Astrocyte (in vitro differentiated cells and primary cell): ENCODE measurements around the gene FAM53B. TPM values are rescaled to one million over a fixed set of nuclear protein-coding genes. Genes with fewer than 3 reads are reported as not detected.

Experiments
- DNase-seq: peaks from one replicate; pipeline ENCODE4 v3.0.0-alpha.2; 2010; ENCODE audit warnings: low read depth
- FAIRE-seq: peaks from 2 replicates; lab custom pipeline; 2011; peaks lifted over from hg19 to GRCh38; lab: Jason Lieb, UNC
- H2AFZ ChIP-seq: 2 replicates; pipeline ENCODE4 v1.6.0; 2012; ENCODE audit warnings: low read depth, low read length, inconsistent platforms
- H3K27ac ChIP-seq: 2 replicates; pipeline ENCODE4 v1.5.1; 2011; ENCODE audit warnings: low read depth, low read length, inconsistent platforms
- H3K27me3 ChIP-seq: 2 replicates; pipeline ENCODE4 v1.6.0; 2011; ENCODE audit warnings: low read length, inconsistent platforms; ENCODE audit not compliant: insufficient read depth
- H3K36me3 ChIP-seq: 2 replicates; pipeline ENCODE4 v1.5.1; 2011; ENCODE audit warnings: low read length, inconsistent platforms; ENCODE audit not compliant: insufficient read depth
- H3K4me1 ChIP-seq: 2 replicates; pipeline ENCODE4 v1.5.1; 2011; ENCODE audit warnings: low read length, inconsistent platforms; ENCODE audit not compliant: insufficient read depth
- H3K4me2 ChIP-seq: 2 replicates; pipeline ENCODE4 v1.6.0; 2012; ENCODE audit warnings: low read length, inconsistent platforms
- H3K4me3 ChIP-seq: 2 replicates; pipeline ENCODE4 v1.5.1; 2011; ENCODE audit warnings: low read depth, mild to moderate bottlenecking, low read length, inconsistent platforms; ENCODE audit not compliant: insufficient read depth
- H3K79me2 ChIP-seq: 2 replicates; pipeline ENCODE4 v1.6.0; 2012; ENCODE audit warnings: mild to moderate bottlenecking, low read length, inconsistent platforms; ENCODE audit not compliant: insufficient read depth
- H3K9ac ChIP-seq: 2 replicates; pipeline ENCODE4 v1.6.0; 2012; ENCODE audit warnings: mild to moderate bottlenecking, low read length, inconsistent platforms
- H3K9me3 ChIP-seq: 2 replicates; pipeline ENCODE4 v1.5.1; 2012; ENCODE audit warnings: low read depth, mild to moderate bottlenecking, low read length, inconsistent platforms; ENCODE audit not compliant: insufficient read depth
- H4K20me1 ChIP-seq: 2 replicates; pipeline ENCODE4 v1.6.0; 2012; ENCODE audit warnings: low read length, inconsistent platforms; ENCODE audit not compliant: insufficient read depth
- H3K27ac Mint-ChIP-seq: one replicate; pipeline ENCODE4 v1.8.0; 2021; ENCODE audit warnings: mild to moderate bottlenecking, mixed read lengths; ENCODE audit not compliant: unreplicated experiment
- H3K27me3 Mint-ChIP-seq: one replicate; pipeline ENCODE4 v1.8.0; 2021; ENCODE audit warnings: low read depth, mixed read lengths; ENCODE audit not compliant: unreplicated experiment
- H3K36me3 Mint-ChIP-seq: one replicate; pipeline ENCODE4 v1.8.0; 2021; ENCODE audit warnings: low read depth, mixed read lengths; ENCODE audit not compliant: unreplicated experiment
- H3K4me1 Mint-ChIP-seq: one replicate; pipeline ENCODE4 v1.8.0; 2021; ENCODE audit warnings: low read depth, mixed read lengths; ENCODE audit not compliant: unreplicated experiment
- H3K4me3 Mint-ChIP-seq: one replicate; pipeline ENCODE4 v1.8.0; 2021; ENCODE audit warnings: mild to moderate bottlenecking, moderate library complexity, mixed read lengths; ENCODE audit not compliant: unreplicated experiment
- H3K9me3 Mint-ChIP-seq: one replicate; pipeline ENCODE4 v1.8.0; 2021; ENCODE audit warnings: mild to moderate bottlenecking, mixed read lengths; ENCODE audit not compliant: unreplicated experiment
- CTCF ChIP-seq: IDR thresholded peaks from 2 replicates; pipeline ENCODE4 v1.5.1; 2011; ENCODE audit warnings: low read depth, mild to moderate bottlenecking, inconsistent platforms, low read length, moderate library complexity; ENCODE audit not compliant: insufficient read depth
- EZH2 ChIP-seq: IDR thresholded peaks from 2 replicates; pipeline ENCODE4 v1.6.1; 2012; ENCODE audit warnings: mild to moderate bottlenecking, low read length, inconsistent platforms; ENCODE audit not compliant: insufficient read depth
- total RNA-seq: library from RNA; stranded (reverse); gene quantifications from 2 replicates; pipeline ENCODE4 v1.2.1, GENCODE V29; 2021

Gene FAM53B
- total RNA-seq, 1 donor from 2014 or later, result 12.9 TPM

GRCh38 chr10:124596962-124597845 lies 147.0 kb downstream of the FAM53B start:
- H3K27ac Mint-ChIP-seq, result no peak overlapping the region
- FAIRE-seq (no peak), DNase-seq (no peak)
- Histone ChIP-seq H3K36me3 (no peaks in the 10 kb centered on the region), H2AFZ (no peak overlapping the region), H3K27ac (no peak overlapping the region), H3K9ac (no peak overlapping the region), H3K4me3 (no peak overlapping the region), H3K79me2 (no peaks in the 10 kb centered on the region), H3K27me3 (no peaks in the 10 kb centered on the region), H3K9me3 (peaks cover 5% of the 10 kb centered on the region), H3K4me1 (no peaks in the 10 kb centered on the region), H4K20me1 (no peaks in the 10 kb centered on the region), H3K4me2 (no peak overlapping the region)
- no peaks in the 10 kb centered on the region for H3K4me1 Mint-ChIP-seq
- peaks cover 6% of the 10 kb centered on the region for H3K9me3 Mint-ChIP-seq
- no peak for TF ChIP-seq CTCF
- TF ChIP-seq EZH2, result no peak
- no peak overlapping the region for H3K4me3 Mint-ChIP-seq
- peaks cover 6% of the 10 kb centered on the region for H3K36me3 Mint-ChIP-seq
- H3K27me3 Mint-ChIP-seq, result peaks cover 25% of the 10 kb centered on the region

- Histone ChIP-seq H3K4me3 (no peak overlapping the region), H4K20me1 (no peaks in the 10 kb centered on the region), H3K4me2 (no peak overlapping the region), H2AFZ (no peak overlapping the region), H3K36me3 (no peaks in the 10 kb centered on the region), H3K79me2 (no peaks in the 10 kb centered on the region), H3K9me3 (peaks cover 15% of the 10 kb centered on the region), H3K4me1 (no peaks in the 10 kb centered on the region), H3K27me3 (no peaks in the 10 kb centered on the region), H3K27ac (no peak overlapping the region), H3K9ac (no peak overlapping the region)
- DNase-seq (no peak), FAIRE-seq (no peak)
- H3K27me3 Mint-ChIP-seq, result peaks cover 23% of the 10 kb centered on the region
- H3K4me1 Mint-ChIP-seq, result no peaks in the 10 kb centered on the region
- peaks cover 6% of the 10 kb centered on the region for H3K36me3 Mint-ChIP-seq
- H3K9me3 Mint-ChIP-seq, result peaks cover 10% of the 10 kb centered on the region
- TF ChIP-seq CTCF (no peak), EZH2 (no peak)
- no peak overlapping the region for H3K27ac Mint-ChIP-seq
- H3K4me3 Mint-ChIP-seq, result no peak overlapping the region
Observed at GRCh38 chr10:124596116-124596785, 147.9 kb downstream of the FAM53B start.
